ENCODE results near the gene SLC44A1.

SLC44A1 gene

GRCh38 chr9:105375323-105375722 lies 130.9 kb downstream of the SLC44A1 start:
- H4K12ac ChIP-seq (ENCODE audit: low read depth, low read length) = no peak overlapping the region
- no peak overlapping the region for H3K4me2 ChIP-seq (ENCODE audit: low read length)
- no peaks in the 10 kb centered on the region for H3K79me2 ChIP-seq (ENCODE audit: control insufficient read depth, insufficient read depth, low read length, poor library complexity)
- H3K18ac ChIP-seq (ENCODE audit: low read length) = no peak overlapping the region
- no peak overlapping the region for H3K27ac ChIP-seq (ENCODE audit: low read depth, low read length)
- no peak for DNase-seq
- H3K36me3 ChIP-seq (ENCODE audit: control insufficient read depth in 1 of 2, insufficient read depth in 2 of 2, low read length in 2 of 2) = peaks cover 0 to 3% of the 10 kb centered on the region in 2 experiments
- no peak overlapping the region for H2BK12ac ChIP-seq (ENCODE audit: low read length)
- H4K91ac ChIP-seq (ENCODE audit: low read depth, low read length) = no peak overlapping the region
- H3K14ac ChIP-seq (ENCODE audit: low read length) = no peak overlapping the region
- no peaks in the 10 kb centered on the region for H3K4me1 ChIP-seq (ENCODE audit: control insufficient read depth in 1 of 2, insufficient read depth in 2 of 2, low read length in 2 of 2)
- no peak overlapping the region for H4K8ac ChIP-seq (ENCODE audit: low read depth, low read length)
- no peaks in the 10 kb centered on the region for H3K79me1 ChIP-seq (ENCODE audit: low read length)
- no peak overlapping the region for H3K23ac ChIP-seq (ENCODE audit: low read length)
- no peak overlapping the region for H2BK120ac ChIP-seq (ENCODE audit: insufficient read depth, low read length, poor library complexity)
- no peak overlapping the region for H3K4ac ChIP-seq (ENCODE audit: low read depth, low read length)
- no peak overlapping the region for H2AK5ac ChIP-seq (ENCODE audit: low read length)
- H3K4me3 ChIP-seq (ENCODE audit: low read depth, low read length) = no peak overlapping the region
- H3K27me3 ChIP-seq (ENCODE audit: insufficient read depth, low read length) = no peaks in the 10 kb centered on the region
- H3K9ac ChIP-seq (ENCODE audit: low read length) = no peak overlapping the region
- no peaks in the 10 kb centered on the region for H3K9me3 ChIP-seq (ENCODE audit: insufficient read depth, low read depth, low read length)
- no CpG with 5 or more reads among the region's 4 CpGs for WGBS (ENCODE audit: extremely low coverage, insufficient coverage, insufficient read length)
- H2AFZ ChIP-seq (ENCODE audit: insufficient read depth, low read length, poor library complexity) = no peak overlapping the region
- no peak overlapping the region for H2BK5ac ChIP-seq (ENCODE audit: low read depth, low read length, poor library complexity)

GRCh38 chr9:105376893-105377292 lies 132.4 kb downstream of the SLC44A1 start:
- Histone ChIP-seq H4K8ac (ENCODE audit: low read depth, low read length) (no peak overlapping the region), H4K91ac (ENCODE audit: low read depth, low read length) (no peak overlapping the region), H3K9ac (ENCODE audit: low read length) (no peak overlapping the region), H3K4me2 (ENCODE audit: low read length) (no peak overlapping the region), H2BK5ac (ENCODE audit: low read depth, low read length, poor library complexity) (no peak overlapping the region), H3K4me3 (ENCODE audit: low read depth, low read length) (no peak overlapping the region), H3K27ac (ENCODE audit: low read depth, low read length) (no peak overlapping the region), H3K14ac (ENCODE audit: low read length) (no peak overlapping the region), H3K4me1 (ENCODE audit: control insufficient read depth in 1 of 2, insufficient read depth in 2 of 2, low read length in 2 of 2) (no peaks in the 10 kb centered on the region), H3K4ac (ENCODE audit: low read depth, low read length) (no peak overlapping the region), H2BK12ac (ENCODE audit: low read length) (no peak overlapping the region), H3K79me2 (ENCODE audit: control insufficient read depth, insufficient read depth, low read length, poor library complexity) (no peaks in the 10 kb centered on the region), H4K12ac (ENCODE audit: low read depth, low read length) (no peak overlapping the region), H3K79me1 (ENCODE audit: low read length) (no peaks in the 10 kb centered on the region), H3K23ac (ENCODE audit: low read length) (no peak overlapping the region), H2AK5ac (ENCODE audit: low read length) (no peak overlapping the region), H3K18ac (ENCODE audit: low read length) (no peak overlapping the region), H3K36me3 (ENCODE audit: control insufficient read depth in 1 of 2, insufficient read depth in 2 of 2, low read length in 2 of 2) (peaks cover 0 to 5% of the 10 kb centered on the region in 2 experiments), H3K9me3 (ENCODE audit: insufficient read depth, low read depth, low read length) (no peaks in the 10 kb centered on the region), H3K27me3 (ENCODE audit: insufficient read depth, low read length) (no peaks in the 10 kb centered on the region), H2BK120ac (ENCODE audit: insufficient read depth, low read length, poor library complexity) (no peak overlapping the region), H2AFZ (ENCODE audit: insufficient read depth, low read length, poor library complexity) (no peak overlapping the region)
- DNase-seq = no peak
- no CpG with 5 or more reads among the region's 1 CpG for WGBS (ENCODE audit: extremely low coverage, insufficient coverage, insufficient read length)

- Histone ChIP-seq H3K4me3 (ENCODE audit: low read depth, low read length) (no peak overlapping the region), H4K12ac (ENCODE audit: low read depth, low read length) (no peak overlapping the region), H3K9ac (ENCODE audit: low read length) (no peak overlapping the region), H3K4me1 (ENCODE audit: control insufficient read depth in 1 of 2, insufficient read depth in 2 of 2, low read length in 2 of 2) (no peaks in the 10 kb centered on the region), H2AFZ (ENCODE audit: insufficient read depth, low read length, poor library complexity) (no peak overlapping the region), H2AK5ac (ENCODE audit: low read length) (no peak overlapping the region), H3K23ac (ENCODE audit: low read length) (no peak overlapping the region), H3K9me3 (ENCODE audit: insufficient read depth, low read depth, low read length) (no peaks in the 10 kb centered on the region), H3K4ac (ENCODE audit: low read depth, low read length) (no peak overlapping the region), H3K27me3 (ENCODE audit: insufficient read depth, low read length) (no peaks in the 10 kb centered on the region), H3K14ac (ENCODE audit: low read length) (no peak overlapping the region), H4K8ac (ENCODE audit: low read depth, low read length) (no peak overlapping the region), H3K4me2 (ENCODE audit: low read length) (no peak overlapping the region), H3K79me1 (ENCODE audit: low read length) (no peaks in the 10 kb centered on the region), H2BK120ac (ENCODE audit: insufficient read depth, low read length, poor library complexity) (no peak overlapping the region), H4K91ac (ENCODE audit: low read depth, low read length) (no peak overlapping the region), H2BK12ac (ENCODE audit: low read length) (no peak overlapping the region), H3K36me3 (ENCODE audit: control insufficient read depth in 1 of 2, insufficient read depth in 2 of 2, low read length in 2 of 2) (peaks cover 2 to 4% of the 10 kb centered on the region in 2 experiments), H3K18ac (ENCODE audit: low read length) (no peak overlapping the region), H3K27ac (ENCODE audit: low read depth, low read length) (no peak overlapping the region), H2BK5ac (ENCODE audit: low read depth, low read length, poor library complexity) (no peak overlapping the region), H3K79me2 (ENCODE audit: control insufficient read depth, insufficient read depth, low read length, poor library complexity) (no peaks in the 10 kb centered on the region)
- DNase-seq = no peak
- no CpG with 5 or more reads among the region's 9 CpGs for WGBS (ENCODE audit: extremely low coverage, insufficient coverage, insufficient read length)
Measured at GRCh38 chr9:105385381-105385985, 141.0 kb downstream of the SLC44A1 start.

- H3K4me1 ChIP-seq (ENCODE audit: control insufficient read depth in 1 of 2, insufficient read depth in 2 of 2, low read length in 2 of 2) = no peaks in the 10 kb centered on the region
- H3K79me1 ChIP-seq (ENCODE audit: low read length) = no peaks in the 10 kb centered on the region
- H2BK5ac ChIP-seq (ENCODE audit: low read depth, low read length, poor library complexity) = no peak overlapping the region
- no peak overlapping the region for H4K91ac ChIP-seq (ENCODE audit: low read depth, low read length)
- no peak overlapping the region for H2BK12ac ChIP-seq (ENCODE audit: low read length)
- no peak overlapping the region for H3K4ac ChIP-seq (ENCODE audit: low read depth, low read length)
- H3K9ac ChIP-seq (ENCODE audit: low read length) = no peak overlapping the region
- WGBS (ENCODE audit: extremely low coverage, insufficient coverage, insufficient read length) = no CpG with 5 or more reads among the region's 6 CpGs
- no peaks in the 10 kb centered on the region for H3K27me3 ChIP-seq (ENCODE audit: insufficient read depth, low read length)
- no peak overlapping the region for H2BK120ac ChIP-seq (ENCODE audit: insufficient read depth, low read length, poor library complexity)
- no peak overlapping the region for H2AK5ac ChIP-seq (ENCODE audit: low read length)
- H3K18ac ChIP-seq (ENCODE audit: low read length) = no peak overlapping the region
- H3K79me2 ChIP-seq (ENCODE audit: control insufficient read depth, insufficient read depth, low read length, poor library complexity) = no peaks in the 10 kb centered on the region
- H3K27ac ChIP-seq (ENCODE audit: low read depth, low read length) = no peak overlapping the region
- H3K9me3 ChIP-seq (ENCODE audit: insufficient read depth, low read depth, low read length) = no peaks in the 10 kb centered on the region
- H2AFZ ChIP-seq (ENCODE audit: insufficient read depth, low read length, poor library complexity) = no peak overlapping the region
- H4K12ac ChIP-seq (ENCODE audit: low read depth, low read length) = no peak overlapping the region
- H3K23ac ChIP-seq (ENCODE audit: low read length) = no peak overlapping the region
- no peak overlapping the region for H3K4me3 ChIP-seq (ENCODE audit: low read depth, low read length)
- H4K8ac ChIP-seq (ENCODE audit: low read depth, low read length) = no peak overlapping the region
- no peak overlapping the region for H3K4me2 ChIP-seq (ENCODE audit: low read length)
- no peak for DNase-seq
- H3K14ac ChIP-seq (ENCODE audit: low read length) = no peak overlapping the region
- peaks cover 0 to 4% of the 10 kb centered on the region in 2 experiments for H3K36me3 ChIP-seq (ENCODE audit: control insufficient read depth in 1 of 2, insufficient read depth in 2 of 2, low read length in 2 of 2)
Measured at GRCh38 chr9:105389796-105390195, 145.3 kb downstream of the SLC44A1 start.
